HG02870 (cell line): ENCODE results near the gene C3orf18.
"Not testable (repeated sequence)": the region's sequence is repeated elsewhere in the genome, so short reads cannot be mapped to it uniquely, and the experiment has no call there.

Experiments
- ATAC-seq: cut with Tn5 transposase; IDR thresholded peaks from one replicate; pipeline ENCODE4 v1.9.1; 2021; ENCODE audit warnings: mild to moderate bottlenecking, moderate library complexity; ENCODE audit not compliant: unreplicated experiment

Gene C3orf18

GRCh38 chr3:50525191-50525910, 42.2 kb downstream of the C3orf18 start:
- ATAC-seq: no peak

GRCh38 chr3:50524746-50525145, 42.8 kb downstream of the C3orf18 start:
- ATAC-seq: no peak

GRCh38 chr3:50523279-50523811, 44.2 kb downstream of the C3orf18 start:
- no peak for ATAC-seq

GRCh38 chr3:50521572-50521971, 46.0 kb downstream of the C3orf18 start:
- no peak for ATAC-seq

- ATAC-seq: no peak
Observed at GRCh38 chr3:50520849-50521248, 46.7 kb downstream of the C3orf18 start.

- no peak for ATAC-seq
Observed at GRCh38 chr3:50519471-50520089, 48.0 kb downstream of the C3orf18 start.

GRCh38 chr3:50518436-50518835, 49.1 kb downstream of the C3orf18 start:
- ATAC-seq: no peak

- ATAC-seq: no peak
Observed at GRCh38 chr3:50517721-50518206, 49.8 kb downstream of the C3orf18 start.

GRCh38 chr3:50516440-50516871, 51.1 kb downstream of the C3orf18 start:
- ATAC-seq: no peak

GRCh38 chr3:50515565-50516439, 51.7 kb downstream of the C3orf18 start:
- no peak for ATAC-seq

- not testable (repeated sequence) for ATAC-seq
Observed at GRCh38 chr3:50512908-50513307, 54.6 kb downstream of the C3orf18 start.

GRCh38 chr3:50512131-50512530, 55.4 kb downstream of the C3orf18 start:
- ATAC-seq: no peak

GRCh38 chr3:50510325-50510724, 57.2 kb downstream of the C3orf18 start:
- ATAC-seq: no peak

- no peak for ATAC-seq
Observed at GRCh38 chr3:50509715-50510114, 57.8 kb downstream of the C3orf18 start.

- no peak for ATAC-seq
Observed at GRCh38 chr3:50508821-50509220, 58.7 kb downstream of the C3orf18 start.
